K562 treated with DMSO at 1 percent for 48 hours (cell line): Measurements from ENCODE around the gene LBH. TPM values are rescaled to one million over a fixed set of nuclear protein-coding genes. Genes with fewer than 3 reads are reported as not detected.

ENCODE experiments used
- total RNA-seq: library from RNA; unstranded; fragments of 300-600 nt; gene quantifications from 2 replicates; pipeline ENCODE4 v1.2.3, GENCODE V29; 2022; ENCODE audit warnings: low replicate concordance; ENCODE audit errors: extremely low read depth

LBH gene
- not detected in 2 replicates for total RNA-seq

GRCh38 chr2:30231212-30231995, at the start of gene LBH:
Gene LBH, plus strand, starts transcription at chr2:30231534. Its CDS starts 205 bp downstream, at chr2:30231739.

Other genes with a start within 250 kb of the LBH start
- gene YPEL5, start 84.5 kb upstream of the LBH start, total RNA-seq, result not detected in 2 replicates
- not detected in 2 replicates for gene LCLAT1, start 215.7 kb downstream of the LBH start, total RNA-seq